ENCODE data around the gene TSPEAR.

GRCh38 chr21:44530221-44530902, 181.0 kb downstream of the TSPEAR start:
- TF ChIP-seq CTCF (IDR thresholded peaks at IDR 0.05 in 4 of 5, conservative IDR thresholded peaks at IDR 0.05 in 1 of 5) (no peak), POLR2A (IDR thresholded peaks at IDR 0.05) (no peak)

Data from gastrocnemius medialis (tissue), 4 donors.